Activated naive CD4-positive, alpha-beta T cell treated with anti-CD3 and anti-CD28 coated beads, Interleukin-2, amount 50 U/mL, for 24 hours (primary cell): ENCODE measurements around the gene UGT1A10.
"Not testable (repeated sequence)": the region's sequence is repeated elsewhere in the genome, so short reads cannot be mapped to it uniquely, and the experiment has no call there.

Experiments used
- H3K27ac Mint-ChIP-seq: one replicate; pipeline ENCODE4 v1.8.0; 2021; ENCODE audit warnings: mild to moderate bottlenecking, mixed read lengths
- H3K27me3 Mint-ChIP-seq: one replicate; pipeline ENCODE4 v1.8.0; 2021; ENCODE audit warnings: mixed read lengths
- H3K36me3 Mint-ChIP-seq: one replicate; pipeline ENCODE4 v1.8.0; 2021; ENCODE audit warnings: mixed read lengths
- H3K4me1 Mint-ChIP-seq: one replicate; pipeline ENCODE4 v1.8.0; 2021; ENCODE audit warnings: mixed read lengths
- H3K4me3 Mint-ChIP-seq: one replicate; pipeline ENCODE4 v1.8.0; 2021; ENCODE audit warnings: mild to moderate bottlenecking, mixed read lengths
- H3K9me3 Mint-ChIP-seq: one replicate; pipeline ENCODE4 v1.8.0; 2021; ENCODE audit warnings: mixed read lengths

UGT1A10 gene

GRCh38 chr2:233736868-233737653 is 100.8 kb downstream of the UGT1A10 start:
- not testable (repeated sequence) for H3K4me1 Mint-ChIP-seq, H3K9me3 Mint-ChIP-seq, H3K4me3 Mint-ChIP-seq, H3K27ac Mint-ChIP-seq, H3K36me3 Mint-ChIP-seq
- H3K27me3 Mint-ChIP-seq, result peaks cover 17% of the 10 kb centered on the region

- Mint-ChIP-seq H3K4me3 (no peak overlapping the region), H3K27ac (no peak overlapping the region), H3K27me3 (peaks cover 11% of the 10 kb centered on the region), H3K4me1 (no peaks in the 10 kb centered on the region), H3K9me3 (no peaks in the 10 kb centered on the region), H3K36me3 (no peaks in the 10 kb centered on the region)
Measured at GRCh38 chr2:233740870-233741269, 104.6 kb downstream of the UGT1A10 start.

GRCh38 chr2:233743464-233744259 is 107.4 kb downstream of the UGT1A10 start:
- no peak overlapping the region for H3K4me3 Mint-ChIP-seq
- no peaks in the 10 kb centered on the region for H3K36me3 Mint-ChIP-seq
- no peak overlapping the region for H3K27ac Mint-ChIP-seq
- H3K4me1 Mint-ChIP-seq, result no peaks in the 10 kb centered on the region
- H3K9me3 Mint-ChIP-seq, result no peaks in the 10 kb centered on the region
- peaks cover 7% of the 10 kb centered on the region for H3K27me3 Mint-ChIP-seq

GRCh38 chr2:233745073-233745755 is 109.0 kb downstream of the UGT1A10 start:
- no peaks in the 10 kb centered on the region for H3K36me3 Mint-ChIP-seq
- H3K9me3 Mint-ChIP-seq, result no peaks in the 10 kb centered on the region
- no peaks in the 10 kb centered on the region for H3K4me1 Mint-ChIP-seq
- H3K27ac Mint-ChIP-seq, result no peak overlapping the region
- peaks cover 4% of the 10 kb centered on the region for H3K27me3 Mint-ChIP-seq
- H3K4me3 Mint-ChIP-seq, result no peak overlapping the region

GRCh38 chr2:233745838-233746237 is 109.6 kb downstream of the UGT1A10 start:
- H3K36me3 Mint-ChIP-seq, H3K9me3 Mint-ChIP-seq, H3K4me1 Mint-ChIP-seq, H3K4me3 Mint-ChIP-seq, H3K27ac Mint-ChIP-seq, H3K27me3 Mint-ChIP-seq: not testable (repeated sequence)

- Mint-ChIP-seq H3K27ac (no peak overlapping the region), H3K27me3 (peaks cover 2% of the 10 kb centered on the region), H3K9me3 (peaks cover 2% of the 10 kb centered on the region), H3K4me3 (no peak overlapping the region), H3K36me3 (no peaks in the 10 kb centered on the region), H3K4me1 (no peaks in the 10 kb centered on the region)
Measured at GRCh38 chr2:233746475-233747282, 110.4 kb downstream of the UGT1A10 start.

- Mint-ChIP-seq H3K36me3 (no peaks in the 10 kb centered on the region), H3K27me3 (peaks cover 4% of the 10 kb centered on the region), H3K4me1 (no peaks in the 10 kb centered on the region)
Measured at GRCh38 chr2:233747283-233747544, 111.0 kb downstream of the UGT1A10 start.

GRCh38 chr2:233750689-233751088 is 114.4 kb downstream of the UGT1A10 start:
- H3K9me3 Mint-ChIP-seq, H3K4me3 Mint-ChIP-seq, H3K4me1 Mint-ChIP-seq, H3K27ac Mint-ChIP-seq, H3K27me3 Mint-ChIP-seq, H3K36me3 Mint-ChIP-seq: not testable (repeated sequence)

More at GRCh38 chr2:233747283-233747544, 111.0 kb downstream of the UGT1A10 start:
- Mint-ChIP-seq H3K27ac (no peak overlapping the region), H3K4me3 (no peak overlapping the region), H3K9me3 (peaks cover 5% of the 10 kb centered on the region)

GRCh38 chr2:233751212-233752009 is 115.2 kb downstream of the UGT1A10 start:
- not testable (repeated sequence) for H3K4me1 Mint-ChIP-seq, H3K27ac Mint-ChIP-seq, H3K4me3 Mint-ChIP-seq, H3K27me3 Mint-ChIP-seq, H3K36me3 Mint-ChIP-seq, H3K9me3 Mint-ChIP-seq

GRCh38 chr2:233754872-233755611 is 118.8 kb downstream of the UGT1A10 start:
- H3K36me3 Mint-ChIP-seq, result peaks cover 1% of the 10 kb centered on the region
- peaks cover 10% of the 10 kb centered on the region for H3K9me3 Mint-ChIP-seq
- H3K4me3 Mint-ChIP-seq, result no peak overlapping the region
- peaks cover 4% of the 10 kb centered on the region for H3K27me3 Mint-ChIP-seq
- H3K4me1 Mint-ChIP-seq, result no peaks in the 10 kb centered on the region
- no peak overlapping the region for H3K27ac Mint-ChIP-seq

- H3K27me3 Mint-ChIP-seq, result peaks cover 4% of the 10 kb centered on the region
- H3K9me3 Mint-ChIP-seq, result peaks cover 9% of the 10 kb centered on the region
- no peak overlapping the region for H3K4me3 Mint-ChIP-seq
- no peaks in the 10 kb centered on the region for H3K4me1 Mint-ChIP-seq
- peaks cover 1% of the 10 kb centered on the region for H3K36me3 Mint-ChIP-seq
- H3K27ac Mint-ChIP-seq, result no peak overlapping the region
Measured at GRCh38 chr2:233756429-233757081, 120.3 kb downstream of the UGT1A10 start.

GRCh38 chr2:233758141-233758540 is 121.9 kb downstream of the UGT1A10 start:
- Mint-ChIP-seq H3K27me3 (no peaks in the 10 kb centered on the region), H3K4me1 (no peaks in the 10 kb centered on the region), H3K27ac (no peak overlapping the region), H3K9me3 (peaks cover under 1% of the 10 kb centered on the region), H3K4me3 (no peak overlapping the region), H3K36me3 (no peaks in the 10 kb centered on the region)

- Mint-ChIP-seq H3K4me1 (no peaks in the 10 kb centered on the region), H3K27ac (no peak overlapping the region), H3K27me3 (peaks cover 3% of the 10 kb centered on the region)
Measured at GRCh38 chr2:233758849-233759248, 122.6 kb downstream of the UGT1A10 start.

GRCh38 chr2:233760043-233760442 is 123.8 kb downstream of the UGT1A10 start, which contains the start of gene UGT1A1:
Gene UGT1A1, plus strand, starts transcription at chr2:233760270. Its CDS starts 18 bp downstream, at chr2:233760288.
- Mint-ChIP-seq H3K4me3 (no peak within 1 kb of the TSS), H3K27me3 (peaks cover 4% of the 10 kb centered on the region), H3K27ac (no peak within 1 kb of the TSS), H3K36me3 (no peaks in the 10 kb centered on the region), H3K4me1 (no peaks in the 10 kb centered on the region), H3K9me3 (no peaks in the 10 kb centered on the region)

More at GRCh38 chr2:233758849-233759248, 122.6 kb downstream of the UGT1A10 start:
- Mint-ChIP-seq H3K9me3 (no peaks in the 10 kb centered on the region), H3K4me3 (no peak overlapping the region), H3K36me3 (no peaks in the 10 kb centered on the region)
